GM12878 (cell line): ENCODE data around the gene LDLRAD3. TPM values are rescaled to one million over a fixed set of nuclear protein-coding genes. Genes with fewer than 3 reads are reported as not detected.

ENCODE experiments used
- CUX1 ChIP-seq: IDR thresholded peaks from 2 replicates; pipeline ENCODE4 v1.6.1; 2012; ENCODE audit warnings: improper control_type of control experiment, low read depth, low read length; ENCODE audit not compliant: insufficient replicate concordance
- EGR1 ChIP-seq, 2 experiments: IDR thresholded peaks; 1 replicate in 1 of 2; 2 replicates in 1 of 2; pipeline ENCODE4 v1.6.1; 2011 to 2012; ENCODE audit warnings: low read depth in 2 of 2, low read length in 2 of 2, borderline replicate concordance in 1 of 2, mild to moderate bottlenecking in 1 of 2, moderate library complexity in 1 of 2
- ETV6 ChIP-seq, 2 experiments: fragments of 450-650 bp in 1 of 2; IDR thresholded peaks in 1 of 2; conservative IDR thresholded peaks in 1 of 2; 2 replicates each; pipeline ENCODE4 v1.6.1; 2014; ENCODE audit warnings: antibody characterized with exemption in 1 of 2, borderline replicate concordance in 1 of 2, low read depth in 1 of 2, mild to moderate bottlenecking in 1 of 2, moderate library complexity in 1 of 2
- KAT2A ChIP-seq: conservative IDR thresholded peaks from 2 replicates; pipeline ENCODE4 v1.6.1; 2011; ENCODE audit warnings: low read depth, low read length; ENCODE audit not compliant: control insufficient read depth
- RB1 ChIP-seq: fragments of 450-650 bp; formaldehyde crosslinking; IDR thresholded peaks from 2 replicates; pipeline ENCODE4 v1.6.1; 2017; ENCODE audit warnings: mild to moderate bottlenecking, borderline replicate concordance
- SREBF2 ChIP-seq: IDR thresholded peaks from 2 replicates; pipeline ENCODE4 v1.6.1; 2012; ENCODE audit warnings: mild to moderate bottlenecking, low read length
- ZSCAN29 ChIP-seq: fragments of 450-650 bp; IDR thresholded peaks from 2 replicates; pipeline ENCODE4 v1.6.1; 2017; ENCODE audit warnings: mild to moderate bottlenecking, moderate library complexity
- polyA plus RNA-seq, 11 experiments: library from polyadenylated mRNA; depleted of rRNA in 4 of 11; unstranded in 6 of 11; stranded (reverse) in 5 of 11; fragments of >200 nt; fragmentation: Nextera tagmentation in 4 of 11; fragmentation: Illumina TruSeq in 1 of 11; extraction: Ambion mirVana in 4 of 11; extraction: Trizol in 1 of 11; gene quantifications; 1 replicate in 1 of 11; 2 replicates in 10 of 11; pipeline versions ENCODE4 v1.2.1 to v1.2.3, GENCODE V29; 2011 to 2016; ENCODE audit warnings: inconsistent platforms in 2 of 11, missing spikeins in 2 of 11, low read depth in 1 of 11
- total RNA-seq, 4 experiments: library from RNA; depleted of rRNA in 3 of 4; stranded (reverse); fragments of >200 nt in 3 of 4; fragmentation: Illumina TruSeq in 1 of 4; extraction: Trizol in 1 of 4; gene quantifications; 2 replicates each; pipeline versions ENCODE4 v1.2.1 to v1.2.3, GENCODE V29; 2013 to 2021
- TF ChIP-seq, protein P1 (sequence below): IDR thresholded peaks from 2 replicates; pipeline ENCODE4 v1.6.1; 2012; ENCODE audit warnings: mild to moderate bottlenecking, low read depth, low read length
- TF ChIP-seq, protein P2 (sequence below): IDR thresholded peaks from 2 replicates; pipeline ENCODE4 v1.6.1; 2012; ENCODE audit warnings: low read depth, low read length, improper control_type of control experiment

Gene LDLRAD3
- total and polyA plus RNA-seq, 10 of the 15 experiments (the other 5 are each of a cell fraction or from before 2014, with no cell fraction given): 2.5 to 17.2 (median 10.7) TPM

DNA sequence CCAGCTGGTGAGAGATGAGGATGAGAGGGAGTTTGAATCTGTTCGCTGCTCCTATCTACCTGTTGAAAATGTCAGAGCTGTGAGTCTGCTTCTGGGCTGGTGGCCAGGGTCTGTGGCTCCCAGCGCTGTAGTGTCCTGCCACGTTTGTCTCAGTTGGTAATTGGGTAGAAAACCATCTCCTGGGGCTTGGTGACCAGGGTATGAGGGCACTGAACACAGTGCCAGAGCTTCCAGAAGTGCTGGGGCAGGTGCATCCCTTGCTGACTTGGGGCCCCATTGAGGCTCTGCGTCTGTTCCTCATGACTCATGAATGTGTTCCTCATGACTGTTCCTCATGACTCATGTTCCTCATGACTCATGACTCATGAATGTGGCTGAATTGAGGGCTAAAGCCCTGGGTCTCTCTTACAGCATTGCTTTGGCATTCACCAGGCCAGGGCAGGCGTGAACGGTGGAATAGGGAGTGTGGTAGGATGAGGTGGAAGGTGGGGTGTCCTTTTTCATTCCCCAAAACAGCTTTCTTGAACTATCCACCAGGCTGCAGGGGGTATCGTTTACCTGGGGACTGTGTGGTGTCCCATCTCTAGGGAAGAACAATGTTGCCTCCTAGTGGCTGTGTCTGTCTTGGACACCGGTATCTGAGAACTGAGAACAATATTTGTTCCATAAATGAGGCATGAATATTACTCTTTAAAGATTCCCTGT lies 205.8 kb downstream of the LDLRAD3 start (continued):
- TF ChIP-seq CUX1: no peak
- TF ChIP-seq RB1: no peak
- TF ChIP-seq ZSCAN29: no peak
- TF ChIP-seq, protein P1, sequence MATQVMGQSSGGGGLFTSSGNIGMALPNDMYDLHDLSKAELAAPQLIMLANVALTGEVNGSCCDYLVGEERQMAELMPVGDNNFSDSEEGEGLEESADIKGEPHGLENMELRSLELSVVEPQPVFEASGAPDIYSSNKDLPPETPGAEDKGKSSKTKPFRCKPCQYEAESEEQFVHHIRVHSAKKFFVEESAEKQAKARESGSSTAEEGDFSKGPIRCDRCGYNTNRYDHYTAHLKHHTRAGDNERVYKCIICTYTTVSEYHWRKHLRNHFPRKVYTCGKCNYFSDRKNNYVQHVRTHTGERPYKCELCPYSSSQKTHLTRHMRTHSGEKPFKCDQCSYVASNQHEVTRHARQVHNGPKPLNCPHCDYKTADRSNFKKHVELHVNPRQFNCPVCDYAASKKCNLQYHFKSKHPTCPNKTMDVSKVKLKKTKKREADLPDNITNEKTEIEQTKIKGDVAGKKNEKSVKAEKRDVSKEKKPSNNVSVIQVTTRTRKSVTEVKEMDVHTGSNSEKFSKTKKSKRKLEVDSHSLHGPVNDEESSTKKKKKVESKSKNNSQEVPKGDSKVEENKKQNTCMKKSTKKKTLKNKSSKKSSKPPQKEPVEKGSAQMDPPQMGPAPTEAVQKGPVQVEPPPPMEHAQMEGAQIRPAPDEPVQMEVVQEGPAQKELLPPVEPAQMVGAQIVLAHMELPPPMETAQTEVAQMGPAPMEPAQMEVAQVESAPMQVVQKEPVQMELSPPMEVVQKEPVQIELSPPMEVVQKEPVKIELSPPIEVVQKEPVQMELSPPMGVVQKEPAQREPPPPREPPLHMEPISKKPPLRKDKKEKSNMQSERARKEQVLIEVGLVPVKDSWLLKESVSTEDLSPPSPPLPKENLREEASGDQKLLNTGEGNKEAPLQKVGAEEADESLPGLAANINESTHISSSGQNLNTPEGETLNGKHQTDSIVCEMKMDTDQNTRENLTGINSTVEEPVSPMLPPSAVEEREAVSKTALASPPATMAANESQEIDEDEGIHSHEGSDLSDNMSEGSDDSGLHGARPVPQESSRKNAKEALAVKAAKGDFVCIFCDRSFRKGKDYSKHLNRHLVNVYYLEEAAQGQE: no peak
- no peak for TF ChIP-seq ETV6 (conservative IDR thresholded peaks at IDR 0.05 in 1 of 2, IDR thresholded peaks at IDR 0.05 in 1 of 2; ENCODE audit: borderline replicate concordance in 1 of 2, low read depth in 1 of 2)
- no peak for TF ChIP-seq KAT2A
- TF ChIP-seq SREBF2: no peak
- TF ChIP-seq, protein P2, sequence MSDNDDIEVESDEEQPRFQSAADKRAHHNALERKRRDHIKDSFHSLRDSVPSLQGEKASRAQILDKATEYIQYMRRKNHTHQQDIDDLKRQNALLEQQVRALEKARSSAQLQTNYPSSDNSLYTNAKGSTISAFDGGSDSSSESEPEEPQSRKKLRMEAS: no peak
- TF ChIP-seq EGR1 (IDR thresholded peaks at IDR 0.05; ENCODE audit: borderline replicate concordance in 1 of 2, low read depth in 2 of 2, low read length in 2 of 2): no peak
